ENCODE measurements around the gene SOX1.

Gene SOX1

GRCh38 chr13:112072534-112073244 lies 5.7 kb downstream of the SOX1 start:
- no peak for DNase-seq (ENCODE audit: low read depth in 2 of 2)

- no peak for DNase-seq (ENCODE audit: low read depth in 2 of 2)
These were observed 6.5 kb downstream of the SOX1 start for GRCh38 chr13:112073245-112074138.

- no peak for DNase-seq (ENCODE audit: low read depth in 2 of 2)
These were observed 7.4 kb downstream of the SOX1 start for GRCh38 chr13:112074139-112074865.

- no peak for DNase-seq (ENCODE audit: low read depth in 2 of 2)
These were observed 10.8 kb downstream of the SOX1 start for GRCh38 chr13:112077729-112078128.

- no peak for DNase-seq (ENCODE audit: low read depth in 2 of 2)
These were observed 11.3 kb downstream of the SOX1 start for GRCh38 chr13:112078216-112078615.

GRCh38 chr13:112078879-112079531 lies 12.1 kb downstream of the SOX1 start:
- no peak for DNase-seq (ENCODE audit: low read depth in 2 of 2)

GRCh38 chr13:112079696-112080095 lies 12.7 kb downstream of the SOX1 start:
- no peak for DNase-seq (ENCODE audit: low read depth in 2 of 2)

- no peak for DNase-seq (ENCODE audit: low read depth in 2 of 2)
These were observed 17.0 kb downstream of the SOX1 start for GRCh38 chr13:112083971-112084370.

GRCh38 chr13:112092453-112092852 lies 25.5 kb downstream of the SOX1 start:
- DNase-seq (ENCODE audit: low read depth in 2 of 2): no peak

- no peak for DNase-seq (ENCODE audit: low read depth in 2 of 2)
These were observed 28.4 kb downstream of the SOX1 start for GRCh38 chr13:112095354-112095753.

- DNase-seq (ENCODE audit: low read depth in 2 of 2): no peak
These were observed 30.0 kb downstream of the SOX1 start for GRCh38 chr13:112096959-112097358.

- DNase-seq (ENCODE audit: low read depth in 2 of 2): no peak
These were observed 30.8 kb downstream of the SOX1 start for GRCh38 chr13:112097770-112098169.

- DNase-seq (ENCODE audit: low read depth in 2 of 2): no peak
These were observed 31.8 kb downstream of the SOX1 start for GRCh38 chr13:112098699-112099098.

- no peak for DNase-seq (ENCODE audit: low read depth in 2 of 2)
These were observed 34.5 kb downstream of the SOX1 start for GRCh38 chr13:112101360-112101930.

GRCh38 chr13:112102243-112102642 lies 35.3 kb downstream of the SOX1 start:
- no peak for DNase-seq (ENCODE audit: low read depth in 2 of 2)

GRCh38 chr13:112103260-112103838 lies 36.4 kb downstream of the SOX1 start:
- DNase-seq (ENCODE audit: low read depth in 2 of 2): no peak

- no peak for DNase-seq (ENCODE audit: low read depth in 2 of 2)
These were observed 37.3 kb downstream of the SOX1 start for GRCh38 chr13:112103961-112104880.

- DNase-seq (ENCODE audit: low read depth in 2 of 2): no peak
These were observed 37.9 kb downstream of the SOX1 start for GRCh38 chr13:112104881-112105234.

- DNase-seq (ENCODE audit: low read depth in 2 of 2): no peak
These were observed 38.3 kb downstream of the SOX1 start for GRCh38 chr13:112105244-112105681.

GRCh38 chr13:112105892-112106291 lies 38.9 kb downstream of the SOX1 start:
- no peak for DNase-seq (ENCODE audit: low read depth in 2 of 2)
